ENCODE results near the gene TIE1. TPM values are rescaled to one million over a fixed set of nuclear protein-coding genes. Genes with fewer than 3 reads are reported as not detected.

TIE1 gene
- polyA plus RNA-seq, 3 donors, result 0.16 TPM; not detected in 2

DNA sequence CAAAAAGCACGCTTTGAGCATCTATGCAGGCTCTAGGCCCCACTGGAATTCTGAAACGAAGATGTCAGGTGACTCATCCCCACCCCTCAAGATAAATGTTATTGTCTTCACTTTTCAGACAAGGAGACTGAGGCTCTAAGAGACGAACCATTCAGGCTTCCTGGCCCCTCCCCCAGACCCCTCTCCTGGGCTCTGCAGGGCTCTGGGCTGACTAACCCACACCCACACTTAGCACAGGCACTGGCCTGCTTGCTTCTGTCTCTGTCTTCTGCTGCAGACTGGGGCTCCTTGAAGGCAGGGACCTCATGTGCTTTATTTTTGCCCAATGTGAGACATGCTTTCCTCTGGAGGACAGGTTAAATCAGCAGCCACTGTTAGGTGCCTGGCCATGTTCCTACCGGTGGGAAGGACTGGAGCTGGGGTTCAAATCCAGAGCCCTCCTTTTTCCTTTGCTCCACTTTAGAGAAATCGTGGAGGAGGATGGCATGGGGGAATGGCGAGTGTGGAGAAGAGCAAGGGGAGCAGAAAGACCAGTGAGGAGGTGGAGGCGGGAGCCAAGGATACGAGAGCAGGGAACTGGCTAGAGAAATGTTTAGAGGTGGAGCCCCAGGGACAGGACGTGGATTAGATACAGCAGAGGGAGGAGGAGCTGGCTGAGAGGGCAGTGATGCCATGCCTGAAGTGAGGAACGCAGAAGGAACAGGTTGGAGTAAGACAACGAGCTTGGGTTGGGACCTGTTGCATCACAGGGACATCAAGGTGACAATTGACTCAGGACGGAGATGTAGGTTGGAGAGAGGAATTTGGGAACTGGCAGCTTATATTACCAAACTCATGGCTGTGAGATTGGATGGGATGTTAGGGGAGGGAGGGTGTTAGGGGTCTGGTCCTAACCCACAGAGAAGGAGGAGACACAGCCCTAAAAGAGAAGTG, 29.3 kb upstream of the TIE1 start:
- H3K27ac ChIP-seq (ENCODE audit: low read depth in 1 of 2, low read length in 2 of 2), result no peak overlapping the region
- WGBS (ENCODE audit: insufficient coverage), result 81% methylated on average over 11 of the region's 12 CpGs
- no peak overlapping the region for H3K9ac ChIP-seq (ENCODE audit: insufficient read depth, low read length, poor library complexity, severe bottlenecking)
- Mint-ChIP-seq H3K36me3 (no peaks in the 10 kb centered on the region), H3K9me3 (peaks cover 0 to 6% (median 3%) of the 10 kb centered on the region in 7 donors), H3K27me3 (ENCODE audit: low read depth in 3 of 3) (peaks cover 2 to 13% (median 9%) of the 10 kb centered on the region in 3 donors), H3K27ac (peak overlapping the region in 1 of 7 donors; percentile 43), H3K4me3 (peak overlapping the region; percentile 65 to 76), H3K4me1 (peaks cover 26% of the 10 kb centered on the region)
- no peaks in the 10 kb centered on the region for H3K9me3 ChIP-seq (replicated peaks in 1 of 2; ENCODE audit: control insufficient read depth in 1 of 2, insufficient read depth in 1 of 2, low read length in 2 of 2)
- H3K4me3 ChIP-seq (replicated peaks in 1 of 3; ENCODE audit: low read depth in 2 of 3, low read length in 3 of 3), result peak overlapping the region in 1 of 3 experiments; percentile 53
- no peaks in the 10 kb centered on the region for H3K36me3 ChIP-seq (replicated peaks in 1 of 2; ENCODE audit: control insufficient read depth in 1 of 2, insufficient read depth in 2 of 2, low read length in 2 of 2)
- peak overlapping the region; percentile 68 for H2AFZ ChIP-seq (ENCODE audit: insufficient read depth, low read depth, low read length, poor library complexity, severe bottlenecking)
- no peaks in the 10 kb centered on the region for H4K20me1 ChIP-seq (ENCODE audit: insufficient read depth, low read length)
- intact Hi-C loops (cut with micrococcal nuclease), result no loop called here
- peaks cover 18 to 22% of the 10 kb centered on the region in 2 donors for H3K4me1 ChIP-seq (ENCODE audit: control insufficient read depth in 1 of 2, insufficient read depth in 2 of 2, low read length in 2 of 2)
- H3K79me2 ChIP-seq (ENCODE audit: insufficient read depth, low read length), result no peaks in the 10 kb centered on the region
- peak overlapping the region; percentile 45 for H3K4me2 ChIP-seq (replicated peaks; ENCODE audit: extremely low read depth, low read length, poor library complexity, severe bottlenecking)
- no peak for DNase-seq
- no peaks in the 10 kb centered on the region for H3K27me3 ChIP-seq (ENCODE audit: control insufficient read depth in 2 of 2, insufficient read depth in 2 of 2, low read length in 2 of 2)
- TF ChIP-seq, protein P1, sequence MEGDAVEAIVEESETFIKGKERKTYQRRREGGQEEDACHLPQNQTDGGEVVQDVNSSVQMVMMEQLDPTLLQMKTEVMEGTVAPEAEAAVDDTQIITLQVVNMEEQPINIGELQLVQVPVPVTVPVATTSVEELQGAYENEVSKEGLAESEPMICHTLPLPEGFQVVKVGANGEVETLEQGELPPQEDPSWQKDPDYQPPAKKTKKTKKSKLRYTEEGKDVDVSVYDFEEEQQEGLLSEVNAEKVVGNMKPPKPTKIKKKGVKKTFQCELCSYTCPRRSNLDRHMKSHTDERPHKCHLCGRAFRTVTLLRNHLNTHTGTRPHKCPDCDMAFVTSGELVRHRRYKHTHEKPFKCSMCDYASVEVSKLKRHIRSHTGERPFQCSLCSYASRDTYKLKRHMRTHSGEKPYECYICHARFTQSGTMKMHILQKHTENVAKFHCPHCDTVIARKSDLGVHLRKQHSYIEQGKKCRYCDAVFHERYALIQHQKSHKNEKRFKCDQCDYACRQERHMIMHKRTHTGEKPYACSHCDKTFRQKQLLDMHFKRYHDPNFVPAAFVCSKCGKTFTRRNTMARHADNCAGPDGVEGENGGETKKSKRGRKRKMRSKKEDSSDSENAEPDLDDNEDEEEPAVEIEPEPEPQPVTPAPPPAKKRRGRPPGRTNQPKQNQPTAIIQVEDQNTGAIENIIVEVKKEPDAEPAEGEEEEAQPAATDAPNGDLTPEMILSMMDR (IDR thresholded peaks at IDR 0.05), result no peak

DNA sequence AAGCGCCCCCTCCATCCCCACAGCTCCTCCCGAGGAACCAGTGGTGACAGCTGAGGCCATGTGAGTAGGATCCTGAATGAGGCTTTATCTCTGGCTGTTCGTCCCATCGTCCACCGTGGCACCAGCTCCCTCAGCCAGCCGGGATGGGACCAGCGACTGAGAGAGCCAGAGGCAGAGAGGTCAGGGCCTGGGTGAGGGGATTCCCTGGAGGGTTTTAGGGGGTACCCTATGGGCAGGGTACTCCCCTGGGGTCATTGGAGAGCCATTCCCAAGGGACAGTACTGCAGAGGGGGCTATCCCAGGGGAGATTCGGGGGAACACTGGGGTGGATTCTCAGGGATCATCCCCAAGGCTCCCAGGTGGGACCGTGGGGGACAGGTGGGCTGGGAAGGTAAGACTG, 28.6 kb upstream of the TIE1 start:
- Mint-ChIP-seq H3K27me3 (ENCODE audit: low read depth in 3 of 3) (peaks cover 2 to 13% (median 9%) of the 10 kb centered on the region in 3 donors), H3K36me3 (no peaks in the 10 kb centered on the region), H3K4me1 (peaks cover 26% of the 10 kb centered on the region), H3K27ac (peak overlapping the region in 1 of 7 donors; percentile 57), H3K9me3 (peaks cover 0 to 6% (median 3%) of the 10 kb centered on the region in 7 donors), H3K4me3 (no peak overlapping the region)
- Histone ChIP-seq H3K27me3 (ENCODE audit: control insufficient read depth in 2 of 2, insufficient read depth in 2 of 2, low read length in 2 of 2) (no peaks in the 10 kb centered on the region), H4K20me1 (ENCODE audit: insufficient read depth, low read length) (no peaks in the 10 kb centered on the region), H3K9ac (ENCODE audit: insufficient read depth, low read length, poor library complexity, severe bottlenecking) (no peak overlapping the region), H3K4me1 (ENCODE audit: control insufficient read depth in 1 of 2, insufficient read depth in 2 of 2, low read length in 2 of 2) (peaks cover 18 to 22% of the 10 kb centered on the region in 2 donors), H3K9me3 (replicated peaks in 1 of 2; ENCODE audit: control insufficient read depth in 1 of 2, insufficient read depth in 1 of 2, low read length in 2 of 2) (no peaks in the 10 kb centered on the region), H3K79me2 (ENCODE audit: insufficient read depth, low read length) (no peaks in the 10 kb centered on the region), H3K4me3 (replicated peaks in 1 of 3; ENCODE audit: low read depth in 2 of 3, low read length in 3 of 3) (no peak overlapping the region), H3K4me2 (replicated peaks; ENCODE audit: extremely low read depth, low read length, poor library complexity, severe bottlenecking) (no peak overlapping the region), H3K36me3 (replicated peaks in 1 of 2; ENCODE audit: control insufficient read depth in 1 of 2, insufficient read depth in 2 of 2, low read length in 2 of 2) (no peaks in the 10 kb centered on the region), H2AFZ (ENCODE audit: insufficient read depth, low read depth, low read length, poor library complexity, severe bottlenecking) (no peak overlapping the region), H3K27ac (ENCODE audit: low read depth in 1 of 2, low read length in 2 of 2) (no peak overlapping the region)
- 98% methylated on average over 6 of the region's 9 CpGs for WGBS (ENCODE audit: insufficient coverage)
- intact Hi-C loops (cut with micrococcal nuclease), result no loop called here
- TF ChIP-seq, protein P1 (IDR thresholded peaks at IDR 0.05), result no peak
- no peak for DNase-seq

Data from CD14-positive monocyte (primary cell).